Measurements from ENCODE around the gene PCSK9. TPM values are rescaled to one million over a fixed set of nuclear protein-coding genes. Genes with fewer than 3 reads are reported as not detected.

PCSK9 gene
- total RNA-seq, 1 donor from 2014 or later, result 1.4 TPM

- no peak overlapping the region for H3K27ac ChIP-seq (ENCODE audit: low read depth, low read length)
- DNase-seq (ENCODE audit: low read depth), result no peak
- FAIRE-seq, result no peak
- no peaks in the 10 kb centered on the region for H3K4me1 ChIP-seq (ENCODE audit: insufficient read depth, low read length)
- H3K79me2 ChIP-seq (ENCODE audit: insufficient read depth, low read length), result no peaks in the 10 kb centered on the region
- H3K4me2 ChIP-seq (ENCODE audit: low read length), result no peak overlapping the region
- Mint-ChIP-seq H3K4me1 (ENCODE audit: low read depth, unreplicated experiment) (peaks cover 2% of the 10 kb centered on the region), H3K36me3 (ENCODE audit: low read depth, unreplicated experiment) (peaks cover 16% of the 10 kb centered on the region), H3K9me3 (ENCODE audit: unreplicated experiment) (no peaks in the 10 kb centered on the region), H3K4me3 (ENCODE audit: unreplicated experiment) (no peak overlapping the region), H3K27ac (ENCODE audit: unreplicated experiment) (no peak overlapping the region), H3K27me3 (ENCODE audit: low read depth, unreplicated experiment) (no peaks in the 10 kb centered on the region)
- H3K9me3 ChIP-seq (ENCODE audit: insufficient read depth, low read depth, low read length), result no peaks in the 10 kb centered on the region
- no peaks in the 10 kb centered on the region for H3K27me3 ChIP-seq (ENCODE audit: insufficient read depth, low read length)
- no peak overlapping the region for H2AFZ ChIP-seq (ENCODE audit: low read depth, low read length)
- H4K20me1 ChIP-seq (ENCODE audit: insufficient read depth, low read length), result peaks cover 12% of the 10 kb centered on the region
- H3K4me3 ChIP-seq (ENCODE audit: insufficient read depth, low read depth, low read length), result no peak overlapping the region
- TF ChIP-seq CTCF (IDR thresholded peaks at IDR 0.05; ENCODE audit: insufficient read depth, low read depth, low read length) (no peak), EZH2 (IDR thresholded peaks at IDR 0.05; ENCODE audit: insufficient read depth, low read length) (no peak)
- peaks cover 28% of the 10 kb centered on the region for H3K36me3 ChIP-seq (ENCODE audit: insufficient read depth, low read length)
- no peak overlapping the region for H3K9ac ChIP-seq (ENCODE audit: low read length)
Observed at GRCh38 chr1:55069280-55069679, 29.9 kb downstream of the PCSK9 start.

- Histone ChIP-seq H3K79me2 (ENCODE audit: insufficient read depth, low read length) (no peaks in the 10 kb centered on the region), H3K4me3 (ENCODE audit: insufficient read depth, low read depth, low read length) (no peak overlapping the region), H3K36me3 (ENCODE audit: insufficient read depth, low read length) (peaks cover 33% of the 10 kb centered on the region), H3K4me1 (ENCODE audit: insufficient read depth, low read length) (no peaks in the 10 kb centered on the region), H2AFZ (ENCODE audit: low read depth, low read length) (no peak overlapping the region), H3K27me3 (ENCODE audit: insufficient read depth, low read length) (no peaks in the 10 kb centered on the region), H3K27ac (ENCODE audit: low read depth, low read length) (no peak overlapping the region), H3K9me3 (ENCODE audit: insufficient read depth, low read depth, low read length) (no peaks in the 10 kb centered on the region), H4K20me1 (ENCODE audit: insufficient read depth, low read length) (peaks cover 12% of the 10 kb centered on the region), H3K9ac (ENCODE audit: low read length) (no peak overlapping the region), H3K4me2 (ENCODE audit: low read length) (no peak overlapping the region)
- H3K27ac Mint-ChIP-seq (ENCODE audit: unreplicated experiment), result no peak overlapping the region
- no peaks in the 10 kb centered on the region for H3K27me3 Mint-ChIP-seq (ENCODE audit: low read depth, unreplicated experiment)
- no peak for DNase-seq (ENCODE audit: low read depth)
- no peak for TF ChIP-seq CTCF (IDR thresholded peaks at IDR 0.05; ENCODE audit: insufficient read depth, low read depth, low read length)
- TF ChIP-seq EZH2 (IDR thresholded peaks at IDR 0.05; ENCODE audit: insufficient read depth, low read length), result no peak
- H3K36me3 Mint-ChIP-seq (ENCODE audit: low read depth, unreplicated experiment), result peaks cover 19% of the 10 kb centered on the region
- H3K4me3 Mint-ChIP-seq (ENCODE audit: unreplicated experiment), result no peak overlapping the region
- no peaks in the 10 kb centered on the region for H3K9me3 Mint-ChIP-seq (ENCODE audit: unreplicated experiment)
- H3K4me1 Mint-ChIP-seq (ENCODE audit: low read depth, unreplicated experiment), result peaks cover 7% of the 10 kb centered on the region
- FAIRE-seq, result no peak
Observed at GRCh38 chr1:55070293-55071164, 31.2 kb downstream of the PCSK9 start.

- peaks cover 13% of the 10 kb centered on the region for H3K36me3 Mint-ChIP-seq (ENCODE audit: low read depth, unreplicated experiment)
- Histone ChIP-seq H3K79me2 (ENCODE audit: insufficient read depth, low read length) (no peaks in the 10 kb centered on the region), H3K9me3 (ENCODE audit: insufficient read depth, low read depth, low read length) (no peaks in the 10 kb centered on the region), H3K4me3 (ENCODE audit: insufficient read depth, low read depth, low read length) (no peak overlapping the region), H3K9ac (ENCODE audit: low read length) (no peak overlapping the region), H3K27me3 (ENCODE audit: insufficient read depth, low read length) (no peaks in the 10 kb centered on the region), H4K20me1 (ENCODE audit: insufficient read depth, low read length) (peaks cover 6% of the 10 kb centered on the region), H3K4me1 (ENCODE audit: insufficient read depth, low read length) (no peaks in the 10 kb centered on the region), H3K36me3 (ENCODE audit: insufficient read depth, low read length) (peaks cover 35% of the 10 kb centered on the region), H2AFZ (ENCODE audit: low read depth, low read length) (no peak overlapping the region), H3K27ac (ENCODE audit: low read depth, low read length) (no peak overlapping the region), H3K4me2 (ENCODE audit: low read length) (no peak overlapping the region)
- H3K27ac Mint-ChIP-seq (ENCODE audit: unreplicated experiment), result no peak overlapping the region
- TF ChIP-seq EZH2 (IDR thresholded peaks at IDR 0.05; ENCODE audit: insufficient read depth, low read length), result no peak
- TF ChIP-seq CTCF (IDR thresholded peaks at IDR 0.05; ENCODE audit: insufficient read depth, low read depth, low read length), result peak; percentile 43
- FAIRE-seq (no peak), DNase-seq (ENCODE audit: low read depth) (peak; percentile 32)
- H3K9me3 Mint-ChIP-seq (ENCODE audit: unreplicated experiment), result no peaks in the 10 kb centered on the region
- no peaks in the 10 kb centered on the region for H3K27me3 Mint-ChIP-seq (ENCODE audit: low read depth, unreplicated experiment)
- H3K4me1 Mint-ChIP-seq (ENCODE audit: low read depth, unreplicated experiment), result peaks cover 9% of the 10 kb centered on the region
- H3K4me3 Mint-ChIP-seq (ENCODE audit: unreplicated experiment), result no peak overlapping the region
Observed at GRCh38 chr1:55071477-55071876, 32.1 kb downstream of the PCSK9 start.
